GM18867 (cell line): ENCODE measurements around the gene CTNNBIP1.
"Not testable (repeated sequence)": the region's sequence is repeated elsewhere in the genome, so short reads cannot be mapped to it uniquely, and the experiment has no call there.

Experiments
- ATAC-seq: cut with Tn5 transposase; IDR thresholded peaks from one replicate; pipeline ENCODE4 v1.9.1; 2021; ENCODE audit warnings: mild to moderate bottlenecking, moderate library complexity; ENCODE audit not compliant: unreplicated experiment

Gene CTNNBIP1, protein sequence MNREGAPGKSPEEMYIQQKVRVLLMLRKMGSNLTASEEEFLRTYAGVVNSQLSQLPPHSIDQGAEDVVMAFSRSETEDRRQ

DNA sequence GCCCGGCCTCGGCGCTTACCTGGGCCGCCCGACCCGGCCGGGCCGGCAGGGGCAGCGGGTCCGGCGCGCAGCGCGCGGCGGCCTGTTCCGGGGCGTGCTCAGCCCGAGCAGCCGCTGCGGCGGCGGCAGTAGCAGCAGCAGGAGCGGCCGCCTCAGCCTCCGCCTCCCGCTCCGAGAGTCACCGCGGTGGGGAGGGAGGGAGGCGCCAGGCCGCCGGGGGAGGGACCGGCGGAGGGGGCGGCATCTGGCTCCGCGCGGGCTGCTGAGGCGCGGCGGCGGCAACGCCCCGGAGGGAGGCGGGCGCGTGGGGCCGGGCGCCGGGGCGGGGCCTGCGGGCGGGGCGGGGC is at the start of gene CTNNBIP1:
Gene CTNNBIP1 (minus strand): TSS at position 194 of the 347 bp plus-strand sequence. CDS start 38,205 bp downstream, outside the sequence.
- ATAC-seq, result peak; percentile 80

DNA sequence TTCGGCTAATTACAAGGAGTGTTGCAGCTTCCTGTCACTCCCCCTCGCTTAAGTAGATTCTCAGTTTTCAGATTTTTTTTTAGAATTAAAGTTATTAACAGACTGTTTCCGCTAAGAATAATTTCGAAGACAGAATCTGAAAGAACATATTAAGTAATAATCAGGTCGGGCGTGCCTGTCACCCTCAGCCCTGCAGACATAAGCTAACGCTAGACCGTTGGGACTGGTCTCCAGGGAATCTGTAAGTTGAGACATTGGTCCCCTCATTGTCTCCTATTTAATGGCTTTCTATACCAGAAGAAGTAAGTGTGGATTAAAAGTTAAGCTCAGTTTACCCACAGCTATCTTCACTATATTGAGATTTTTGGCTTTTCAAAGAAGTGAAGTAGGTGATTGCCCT is 47.7 kb upstream of the CTNNBIP1 start:
- no peak for ATAC-seq

DNA sequence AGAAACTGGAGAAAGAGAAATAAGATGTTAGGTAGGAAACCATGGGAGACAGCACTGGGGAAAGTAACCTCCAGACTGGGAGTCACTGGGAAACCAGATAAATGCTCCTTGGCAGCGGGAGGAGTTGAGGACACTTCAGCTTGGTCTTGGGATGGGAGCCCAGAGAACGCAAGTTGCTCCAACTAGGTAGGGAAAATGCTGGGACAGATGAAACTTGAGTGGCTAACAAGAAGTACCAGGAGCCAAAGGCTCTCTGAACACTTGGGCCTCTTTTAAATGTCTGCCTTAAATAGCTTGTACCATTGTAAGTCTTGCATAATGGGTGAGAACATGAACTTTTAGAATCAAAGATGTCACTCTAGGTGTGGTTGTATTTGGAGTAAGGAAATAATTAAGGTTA is 36.2 kb upstream of the CTNNBIP1 start:
- ATAC-seq, result no peak

DNA sequence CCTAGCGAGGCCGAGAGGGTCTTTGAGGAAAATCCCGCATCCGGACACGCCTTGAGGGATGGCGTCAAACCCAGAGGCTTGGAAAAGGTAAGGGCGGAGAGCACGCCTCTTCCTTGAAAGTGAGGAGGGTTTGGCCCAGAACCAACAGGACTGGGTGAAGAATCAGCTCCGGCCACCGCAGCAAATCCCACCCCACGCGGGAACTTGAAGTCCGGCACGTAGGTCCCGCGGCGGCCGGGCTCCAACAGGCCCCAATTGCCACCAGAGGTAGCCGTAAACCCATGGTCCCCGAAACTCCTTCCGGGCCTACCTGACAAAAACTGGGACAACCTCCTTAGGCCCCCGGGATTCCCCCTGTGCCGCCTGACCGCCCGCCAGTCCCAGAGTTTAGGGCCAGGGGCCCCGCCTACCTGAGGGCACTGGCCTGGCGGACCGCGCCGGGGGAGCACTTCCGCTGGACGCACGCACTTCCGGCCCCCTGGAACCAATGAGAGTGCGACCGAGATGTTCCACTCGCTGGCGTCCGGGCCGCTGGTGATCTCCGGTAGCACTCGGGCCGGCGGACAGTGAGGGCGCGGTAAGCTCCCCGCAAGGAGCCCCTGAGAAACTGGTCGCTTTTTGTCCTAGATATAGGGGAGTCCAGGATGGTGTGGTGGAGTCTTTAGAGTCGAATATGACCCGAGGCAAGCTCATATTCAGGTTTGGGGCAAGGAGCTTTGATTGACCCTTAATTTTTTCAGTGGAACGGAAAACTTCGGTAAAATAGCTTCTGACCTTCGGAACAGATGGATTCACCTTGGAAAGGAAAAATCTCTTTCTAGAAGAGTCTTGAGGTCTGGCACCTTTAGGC is 33.1 kb upstream of the CTNNBIP1 start, which contains the start of the genes LZIC and NMNAT1:
Gene LZIC (minus strand): TSS at position 453 of the 850 bp plus-strand sequence. CDS start 6,772 bp downstream, outside the sequence.
Gene NMNAT1 (plus strand): TSS at position 537 of the 850 bp plus-strand sequence. CDS start 28,599 bp downstream, outside the sequence.
- peak; percentile 93 for ATAC-seq

DNA sequence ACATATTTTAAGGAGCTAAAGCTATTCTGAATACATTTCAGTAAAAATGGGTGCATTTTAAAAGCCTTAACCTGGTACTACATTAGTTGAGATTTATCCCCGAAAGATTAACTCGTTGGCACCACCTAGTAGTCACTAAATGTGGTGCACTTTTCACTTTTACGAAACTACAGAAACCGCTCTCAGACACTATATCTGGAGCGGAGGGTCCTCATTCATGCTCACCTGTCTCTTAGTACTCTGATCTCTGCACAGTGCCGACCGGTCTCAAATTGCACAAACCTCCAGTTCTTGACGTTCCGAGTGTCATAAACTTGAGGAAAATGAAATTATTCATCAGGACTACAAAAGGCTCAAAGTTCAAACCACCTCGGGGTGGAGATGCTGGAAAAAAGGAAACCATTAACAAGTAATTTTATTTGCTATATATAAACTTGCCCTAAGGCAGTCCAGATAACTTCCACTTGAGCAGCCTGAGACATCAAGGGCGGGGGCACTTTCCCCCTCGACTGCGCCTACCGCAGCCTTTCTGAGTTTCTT is 32.4 kb upstream of the CTNNBIP1 start:
- peak; percentile 36 for ATAC-seq

DNA sequence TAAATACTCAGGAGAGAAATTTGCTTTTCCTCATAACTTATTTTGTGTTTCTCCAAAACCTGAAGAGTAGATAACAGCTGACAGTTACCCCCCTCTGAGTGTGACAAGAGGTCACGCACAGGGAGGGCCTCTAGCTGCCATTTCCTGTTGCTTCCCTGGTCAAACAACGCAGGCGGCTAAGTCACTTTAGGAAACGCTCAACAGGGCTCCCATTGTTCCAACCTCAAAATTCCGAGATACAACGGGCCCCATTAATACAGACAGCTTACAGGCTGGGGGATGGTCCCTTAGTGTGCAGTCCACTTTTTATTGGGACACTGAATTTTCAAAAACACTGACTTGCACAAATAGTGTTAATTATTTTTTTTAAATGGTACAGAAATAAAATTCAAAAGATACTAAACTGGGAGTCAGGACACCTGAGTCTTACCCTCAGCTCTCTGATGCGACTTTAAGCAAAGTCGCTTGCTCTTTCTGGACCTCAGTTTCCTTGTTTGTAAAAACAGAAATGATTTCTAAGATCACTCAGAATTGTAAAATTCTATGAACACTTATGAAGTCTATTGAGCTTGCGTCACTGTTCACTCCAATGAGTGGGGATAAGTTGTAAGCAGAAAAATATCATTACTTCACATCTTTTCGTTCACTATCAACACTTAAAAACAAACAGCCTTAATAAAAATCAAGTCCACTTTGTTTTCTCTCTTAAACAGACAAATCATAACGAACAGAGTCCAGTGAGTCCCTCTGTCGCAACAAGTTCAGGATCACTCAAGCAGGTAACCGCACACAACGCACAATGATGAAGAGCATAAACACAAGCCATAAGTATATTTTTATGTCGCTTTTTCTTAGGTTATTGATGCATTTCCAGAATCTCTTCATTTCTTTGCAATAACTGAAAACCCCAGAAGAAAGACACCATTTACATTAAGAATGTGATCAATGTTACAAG is 19.6 kb upstream of the CTNNBIP1 start:
- no peak for ATAC-seq

DNA sequence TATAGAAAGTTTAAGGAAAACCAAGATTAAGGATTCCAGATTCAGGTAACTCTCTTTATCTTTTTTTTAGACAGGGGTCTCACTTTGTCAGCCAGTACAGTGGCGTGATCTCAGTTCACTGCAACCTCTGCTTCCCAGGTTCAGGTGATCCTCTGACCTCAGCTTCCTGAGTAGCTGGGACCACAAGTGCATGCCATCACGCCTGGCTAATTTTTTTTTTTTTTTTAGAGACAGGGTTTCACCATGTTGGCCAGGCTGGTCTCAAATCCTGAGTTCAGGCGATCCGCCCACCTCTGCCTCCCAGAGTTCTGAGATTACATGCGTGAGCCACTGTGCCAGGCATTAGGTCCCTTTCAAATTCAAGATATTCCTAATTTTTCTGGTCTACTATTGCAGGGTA is 17.2 kb upstream of the CTNNBIP1 start:
- no peak for ATAC-seq

DNA sequence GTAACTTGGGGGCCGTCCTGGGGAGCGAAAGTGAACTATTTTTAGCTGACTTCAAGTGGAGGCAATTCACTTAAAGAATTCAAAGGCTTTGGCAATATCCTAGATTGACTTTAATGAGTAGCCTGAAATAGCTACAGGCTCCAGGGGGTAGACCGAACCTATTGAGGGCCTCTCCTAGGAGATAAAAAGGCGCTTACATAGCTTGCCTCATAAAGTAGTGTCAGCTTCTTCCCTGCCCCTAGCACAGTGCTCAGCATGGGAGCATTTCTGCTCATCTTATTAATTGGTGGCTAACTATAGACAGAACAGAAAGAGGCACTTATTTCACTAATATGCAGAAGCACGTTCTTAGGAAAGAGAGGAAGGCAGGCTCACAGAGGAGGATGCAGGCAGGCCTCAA is 12.3 kb upstream of the CTNNBIP1 start:
- no peak for ATAC-seq

DNA sequence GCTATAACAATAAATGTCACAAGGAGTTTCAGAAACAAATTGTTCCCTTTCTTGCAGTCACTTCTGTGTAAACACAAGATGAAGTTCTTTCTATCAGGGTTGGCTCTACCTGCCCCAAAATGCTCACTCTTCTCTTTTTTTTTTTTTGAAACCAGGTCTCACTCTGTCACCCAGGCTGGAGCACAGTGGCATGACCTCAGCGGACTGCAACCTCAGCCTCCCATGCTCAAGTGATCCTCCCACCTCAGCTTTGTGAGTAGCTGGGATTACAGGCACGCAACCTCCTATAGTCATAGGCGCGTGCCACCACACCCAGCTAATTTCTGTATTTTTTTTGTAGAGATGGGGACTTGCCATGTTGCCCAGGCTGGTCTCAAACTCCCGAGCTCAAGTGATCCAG is 10.5 kb upstream of the CTNNBIP1 start:
- ATAC-seq, result no peak

DNA sequence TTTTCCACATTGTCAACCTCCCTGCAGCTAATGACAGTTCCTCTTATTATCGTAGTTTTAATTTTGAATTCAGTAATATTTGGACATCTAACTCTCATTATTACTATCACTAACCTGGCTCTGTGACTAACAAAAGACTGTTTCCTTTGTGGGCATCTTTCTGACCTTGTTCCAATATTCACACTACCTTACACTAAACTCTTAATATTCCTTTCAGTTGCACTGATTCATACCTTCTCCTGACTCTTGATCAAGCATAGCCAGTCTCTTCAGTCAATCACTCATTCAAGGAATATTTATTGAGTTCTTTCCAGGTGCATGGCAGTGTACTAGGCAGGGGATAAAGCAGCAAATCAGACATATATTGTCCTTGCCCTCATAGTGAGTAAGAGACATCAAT is 7.8 kb upstream of the CTNNBIP1 start:
- ATAC-seq, result no peak

DNA sequence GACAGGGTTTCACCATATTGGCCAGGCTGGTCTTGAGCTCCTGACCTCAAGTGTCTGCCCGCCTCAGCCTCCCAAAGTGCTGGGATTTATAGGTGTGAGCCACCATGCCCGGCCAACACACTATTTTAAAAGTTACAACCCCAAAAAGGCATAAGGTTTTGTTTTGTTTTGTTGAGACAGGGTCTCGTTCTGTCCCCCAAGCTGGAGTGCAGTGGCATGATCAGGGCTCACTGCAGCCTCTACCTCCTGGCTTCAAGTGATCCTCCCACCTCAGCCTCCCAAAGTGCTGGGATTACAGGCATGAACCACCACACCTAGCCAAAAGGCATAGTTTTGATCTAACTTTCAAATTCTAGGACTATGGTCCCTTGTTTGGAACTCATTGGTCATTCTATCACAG is 7.4 kb upstream of the CTNNBIP1 start:
- not testable (repeated sequence) for ATAC-seq

DNA sequence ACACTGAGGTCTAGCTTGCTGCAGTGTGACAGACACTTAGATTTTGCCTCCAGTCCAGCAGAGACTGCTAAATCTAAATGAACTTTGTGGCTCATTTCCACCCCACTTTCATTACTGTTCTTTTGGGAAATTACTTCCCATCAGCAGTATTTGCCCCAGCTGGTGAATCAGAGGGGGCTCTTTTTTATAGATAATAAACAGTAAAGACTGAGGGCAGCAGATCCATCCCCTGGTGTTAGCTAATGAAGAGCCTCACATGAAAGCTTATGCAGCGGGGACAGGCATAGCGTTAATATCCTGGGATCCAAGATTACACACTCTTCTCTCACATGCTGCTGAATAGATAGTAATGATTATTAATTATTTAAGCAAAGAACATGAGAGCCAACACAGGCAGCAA is 6.4 kb upstream of the CTNNBIP1 start:
- ATAC-seq, result no peak

DNA sequence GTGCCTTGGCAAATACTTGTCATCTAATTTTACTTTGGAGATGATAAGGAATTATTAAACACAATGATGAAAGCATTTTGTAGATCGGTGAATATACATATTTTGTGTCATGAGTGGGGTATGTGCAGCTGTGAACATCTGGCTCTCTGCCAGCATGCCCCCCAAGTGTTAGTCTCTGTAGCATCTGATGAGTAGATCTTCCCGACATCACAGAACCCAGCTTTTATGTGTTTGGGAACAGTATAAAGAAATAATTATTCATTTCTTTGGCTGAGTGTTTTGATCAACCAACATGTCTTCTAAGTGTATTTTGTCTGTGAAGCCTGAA is 4.5 kb upstream of the CTNNBIP1 start:
- ATAC-seq, result no peak

DNA sequence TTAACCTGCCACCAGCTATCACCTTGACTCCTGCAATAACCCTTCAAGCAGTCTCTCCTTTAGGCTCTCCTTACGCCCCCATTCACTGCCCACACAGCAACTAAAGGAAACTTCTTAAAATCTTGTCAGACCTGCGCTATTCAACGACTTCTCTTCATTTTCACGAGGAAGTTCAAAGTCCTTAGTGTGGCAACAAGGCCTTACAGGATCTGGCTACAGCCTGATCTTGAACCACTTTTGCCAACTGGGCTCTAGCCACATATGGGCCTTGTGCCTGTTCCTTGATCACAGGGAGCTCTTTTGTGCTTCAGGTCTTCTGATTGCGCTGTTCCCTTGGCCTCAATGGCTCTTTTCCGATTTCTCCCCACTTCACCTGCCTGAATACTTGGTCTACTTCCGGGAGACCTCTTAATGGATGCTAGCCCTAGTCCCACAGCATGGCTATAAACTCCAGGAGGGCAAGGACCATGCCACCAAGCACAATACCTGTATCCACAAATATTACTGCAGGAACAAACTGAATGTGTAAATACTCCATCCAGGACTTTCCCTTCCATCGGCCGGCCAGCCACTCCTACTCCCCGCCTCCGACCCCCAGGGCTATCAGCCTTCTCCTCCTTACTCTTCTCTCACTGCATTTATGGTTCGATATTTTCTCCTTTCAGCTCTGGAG is 2.3 kb upstream of the CTNNBIP1 start:
- ATAC-seq, result no peak

DNA sequence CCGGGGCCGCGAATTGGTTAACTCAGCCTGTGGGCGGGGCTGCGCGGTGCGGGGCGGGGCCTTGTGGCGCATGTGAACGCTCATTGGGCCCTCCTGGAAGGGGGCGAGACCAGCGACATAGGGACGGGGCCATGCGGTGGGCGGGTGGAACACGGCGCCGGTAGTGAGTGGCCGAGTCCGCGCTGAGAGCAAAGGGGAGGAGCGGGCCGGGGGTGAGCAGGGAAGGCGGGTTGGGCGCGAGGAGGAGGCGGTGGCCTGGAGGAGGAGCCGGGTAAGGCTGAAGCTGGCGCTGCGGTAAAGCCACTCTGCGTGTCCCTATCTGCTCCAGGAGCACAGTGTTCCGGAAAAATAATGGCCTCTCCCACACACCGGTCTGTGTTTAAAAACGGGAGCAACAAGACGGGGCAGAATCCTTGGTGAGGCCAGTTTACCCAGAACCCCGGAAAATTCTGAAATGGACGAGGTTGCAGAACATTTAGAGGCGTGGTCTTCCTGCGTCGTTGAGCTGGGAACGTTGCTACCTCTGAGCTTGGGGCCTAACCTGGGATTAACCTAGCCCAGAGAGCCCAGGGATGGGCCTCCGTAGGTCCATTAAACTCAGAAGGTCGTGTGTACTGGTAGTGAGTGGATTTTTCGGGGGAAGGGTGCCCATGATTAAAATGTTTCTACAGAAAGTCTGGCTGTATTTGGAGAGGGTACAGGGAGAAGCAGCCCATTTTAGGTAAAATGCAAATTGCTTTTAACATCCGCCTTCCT is 532 bp upstream of the CTNNBIP1 start:
- peak; percentile 88 for ATAC-seq

DNA sequence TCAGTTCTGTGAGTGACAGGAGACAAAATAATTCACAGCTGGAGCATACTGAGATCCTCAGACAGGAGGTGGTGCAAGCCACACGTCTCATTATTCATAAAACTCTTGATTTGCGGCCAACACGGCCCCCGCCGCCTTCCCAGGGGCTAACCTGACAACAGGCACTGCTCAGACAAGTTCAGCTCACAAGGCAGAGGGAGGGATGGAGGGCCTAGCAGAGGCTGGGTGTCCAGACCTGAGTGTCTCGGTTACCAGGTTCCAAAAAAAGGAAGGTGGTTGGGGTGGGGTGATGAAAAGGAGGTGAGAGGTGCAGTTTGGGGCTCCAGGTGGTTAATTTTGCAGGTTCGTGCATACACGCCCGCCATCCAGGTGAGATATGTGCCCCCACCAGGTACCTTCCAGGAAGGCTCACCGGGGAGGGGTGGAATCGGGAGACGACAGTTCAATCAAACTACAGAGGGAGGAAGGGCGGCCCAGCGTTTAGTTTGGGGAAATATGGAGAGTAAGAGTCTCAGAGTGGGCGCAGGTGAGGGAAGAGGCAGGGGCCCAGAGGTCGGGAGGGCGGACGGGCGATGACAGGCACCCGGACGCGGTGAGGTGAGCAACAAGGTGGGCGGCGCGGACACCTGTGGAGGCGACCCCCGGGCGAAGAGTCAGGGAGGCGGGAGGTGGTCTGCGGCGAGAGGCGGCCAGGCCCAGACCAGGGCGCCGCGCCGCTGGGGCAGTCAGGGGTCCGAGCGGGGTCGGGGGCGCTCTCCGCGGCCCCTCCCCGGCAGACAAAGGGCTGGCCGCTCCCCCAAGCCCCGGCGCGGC is 629 bp downstream of the CTNNBIP1 start:
- ATAC-seq, result no peak

DNA sequence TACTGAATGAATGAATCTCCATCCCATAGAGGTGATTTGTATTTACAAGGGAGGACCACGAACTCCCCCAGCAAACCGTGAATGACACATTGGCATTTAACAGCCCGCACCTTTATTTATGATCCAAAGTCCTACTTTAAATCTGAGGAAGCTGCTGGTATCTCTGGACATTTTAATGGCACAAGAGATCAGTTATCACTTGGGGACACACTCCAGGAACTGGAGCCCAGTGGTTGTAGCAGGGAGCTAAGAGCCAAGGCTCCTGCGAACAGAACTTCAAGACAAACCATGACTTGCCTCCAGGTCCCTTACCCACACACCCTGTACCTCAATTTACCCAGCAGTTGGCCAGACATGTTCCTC is 1.2 kb downstream of the CTNNBIP1 start:
- ATAC-seq, result no peak

DNA sequence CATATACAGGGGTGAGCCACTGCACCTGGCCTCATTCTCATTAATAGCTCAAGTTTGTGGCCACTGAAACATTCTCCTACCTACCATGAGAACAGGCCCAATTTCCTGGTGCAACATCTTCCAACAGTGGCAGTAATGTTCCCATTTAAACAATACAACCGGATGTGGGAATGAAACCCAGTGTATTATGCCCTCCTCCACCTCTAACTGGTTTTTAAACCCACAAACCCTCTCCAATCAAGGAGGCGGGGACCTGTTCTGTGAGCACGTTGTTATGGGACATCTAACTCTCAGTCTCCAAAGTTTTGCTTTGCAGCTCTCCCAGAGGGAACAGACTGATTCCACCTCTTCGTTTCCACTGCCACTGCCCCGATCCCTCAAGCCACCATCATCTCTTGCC is 2.6 kb downstream of the CTNNBIP1 start:
- ATAC-seq, result no peak

DNA sequence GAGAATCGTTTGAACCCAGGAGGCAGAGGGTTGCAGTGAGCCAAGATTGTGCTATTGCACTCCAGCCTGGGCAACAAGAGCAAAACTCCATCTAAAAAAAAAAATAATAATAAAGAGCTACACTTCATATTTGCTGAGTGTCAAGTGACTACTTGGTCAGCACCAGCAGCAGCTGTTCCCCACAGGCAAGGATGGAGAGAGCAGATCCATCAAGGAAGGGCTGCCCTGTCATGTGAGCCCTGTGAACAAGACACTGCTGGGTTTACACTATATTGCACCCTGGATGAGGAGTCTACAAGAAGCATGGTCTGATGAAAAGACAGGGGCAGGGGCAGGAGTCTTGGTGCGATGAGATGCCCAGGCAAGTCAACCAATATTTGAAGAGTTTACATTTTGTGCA is 3.6 kb downstream of the CTNNBIP1 start:
- ATAC-seq, result no peak
